Upper lobe of left lung (tissue), 6 donors: ENCODE results near the gene SRSF2. TPM values are rescaled to one million over a fixed set of nuclear protein-coding genes. Genes with fewer than 3 reads are reported as not detected.

Experiments
- ATAC-seq, 2 donors: fragments of 200-7000 bp; cut with Tn5 transposase; one replicate each; pipeline ENCODE4 v1.9.1; 2022; ENCODE audit warnings: mild to moderate bottlenecking in 2 of 2, moderate library complexity in 2 of 2; ENCODE audit not compliant: low FRiP score in 2 of 2
- DNase-seq, 2 donors: peaks; one replicate each; pipeline ENCODE4 v3.0.0-alpha.2; 2019 to 2020
- H3K27ac ChIP-seq, 4 donors: fragments of 200-600 bp; sonication (generic); one replicate each; pipeline ENCODE4 v1.5.1; 2016 to 2019
- H3K27me3 ChIP-seq, 4 donors: fragments of 200-600 bp; sonication (generic); one replicate each; pipeline ENCODE4 v1.5.1; 2017 to 2019
- H3K36me3 ChIP-seq, 4 donors: fragments of 200-600 bp; sonication (generic); one replicate each; pipeline ENCODE4 v1.5.1; 2016 to 2019
- H3K4me1 ChIP-seq, 4 donors: fragments of 200-600 bp; sonication (generic); one replicate each; pipeline ENCODE4 v1.5.1; 2018 to 2019
- H3K4me3 ChIP-seq, 4 donors: fragments of 200-600 bp; sonication (generic); one replicate each; pipeline ENCODE4 v1.5.1; 2017 to 2019; ENCODE audit warnings: mild to moderate bottlenecking in 2 of 4, moderate library complexity in 1 of 4
- H3K9me3 ChIP-seq, 4 donors: fragments of 200-600 bp; sonication (generic); one replicate each; pipeline ENCODE4 v1.5.1; 2018 to 2019
- EP300 ChIP-seq, 4 donors: sonication (generic); formaldehyde crosslinking; IDR thresholded peaks; one replicate each; pipeline ENCODE4 v1.5.1; 2017; ENCODE audit warnings: antibody characterized with exemption in 4 of 4, control low read depth in 2 of 4
- POLR2A ChIP-seq, 4 donors: fragments of 450-650 bp; IDR thresholded peaks; one replicate each; pipeline ENCODE4 v1.5.1; 2016 to 2017; ENCODE audit warnings: antibody characterized with exemption in 4 of 4, mild to moderate bottlenecking in 2 of 4
- POLR2AphosphoS5 ChIP-seq, 2 donors: sonication (generic); formaldehyde crosslinking; IDR thresholded peaks; one replicate each; pipeline ENCODE4 v1.5.1; 2017; ENCODE audit warnings: antibody characterized with exemption in 2 of 2
- WGBS, 2 donors: methylation state at CpG; one replicate each; pipeline ENCODE4 v1.1.5; 2017 to 2018; 5-methylcytosine and 5-hydroxymethylcytosine counted together
- total RNA-seq, 6 donors: library from RNA; depleted of rRNA in 4 of 6; stranded (reverse); fragments of >200 nt in 4 of 6; gene quantifications; one replicate each; pipeline versions ENCODE4 v1.1.0 to v1.2.1, GENCODE V29; 2016 to 2021
- TF ChIP-seq, protein P1 (sequence below), 6 experiments: fragments of 450-650 bp in 4 of 6; fragments of 200-600 bp in 2 of 6; sonication (generic) in 2 of 6; IDR thresholded peaks; one replicate each; pipeline ENCODE4 v1.5.1; 2016 to 2019; ENCODE audit warnings: antibody characterized with exemption in 6 of 6
- donor health status: DM: no; HTN: no; CAD: no; lungs with moderate emphysema.
- donor health status: DM: no; HTN: yes; CAD: no; lungs with severe emphysema.

Gene SRSF2
- total RNA-seq, 6 donors from 2014 or later, result 133 to 454 (median 211) TPM

GRCh38 chr17:76716146-76716838 is 20.8 kb downstream of the SRSF2 start:
- H3K9me3 ChIP-seq, result no peaks in the 10 kb centered on the region
- H3K4me3 ChIP-seq, result no peak overlapping the region
- H3K4me1 ChIP-seq, result peaks cover 28 to 40% (median 32%) of the 10 kb centered on the region in 4 donors
- DNase-seq (peak in 1 of 2 donors; percentile 87), ATAC-seq (peak; percentile 83 to 90)
- 41 to 61% methylated on average over 13 of the region's 13 CpGs for WGBS, 2 donors
- peak overlapping the region; percentile 75 to 89 (median 84) for H3K27ac ChIP-seq
- peak in 1 of 4 donors; percentile 33 for TF ChIP-seq POLR2A (IDR thresholded peaks at IDR 0.05)
- TF ChIP-seq POLR2AphosphoS5 (IDR thresholded peaks at IDR 0.05), result peak; percentile 86 to 92
- TF ChIP-seq, protein P1, sequence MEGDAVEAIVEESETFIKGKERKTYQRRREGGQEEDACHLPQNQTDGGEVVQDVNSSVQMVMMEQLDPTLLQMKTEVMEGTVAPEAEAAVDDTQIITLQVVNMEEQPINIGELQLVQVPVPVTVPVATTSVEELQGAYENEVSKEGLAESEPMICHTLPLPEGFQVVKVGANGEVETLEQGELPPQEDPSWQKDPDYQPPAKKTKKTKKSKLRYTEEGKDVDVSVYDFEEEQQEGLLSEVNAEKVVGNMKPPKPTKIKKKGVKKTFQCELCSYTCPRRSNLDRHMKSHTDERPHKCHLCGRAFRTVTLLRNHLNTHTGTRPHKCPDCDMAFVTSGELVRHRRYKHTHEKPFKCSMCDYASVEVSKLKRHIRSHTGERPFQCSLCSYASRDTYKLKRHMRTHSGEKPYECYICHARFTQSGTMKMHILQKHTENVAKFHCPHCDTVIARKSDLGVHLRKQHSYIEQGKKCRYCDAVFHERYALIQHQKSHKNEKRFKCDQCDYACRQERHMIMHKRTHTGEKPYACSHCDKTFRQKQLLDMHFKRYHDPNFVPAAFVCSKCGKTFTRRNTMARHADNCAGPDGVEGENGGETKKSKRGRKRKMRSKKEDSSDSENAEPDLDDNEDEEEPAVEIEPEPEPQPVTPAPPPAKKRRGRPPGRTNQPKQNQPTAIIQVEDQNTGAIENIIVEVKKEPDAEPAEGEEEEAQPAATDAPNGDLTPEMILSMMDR (IDR thresholded peaks at IDR 0.05), result no peak
- TF ChIP-seq EP300 (IDR thresholded peaks at IDR 0.05), result peak in 1 of 4 donors; percentile 61
- no peaks in the 10 kb centered on the region for H3K27me3 ChIP-seq
- peaks cover 30 to 82% (median 64%) of the 10 kb centered on the region in 4 donors for H3K36me3 ChIP-seq

DNA sequence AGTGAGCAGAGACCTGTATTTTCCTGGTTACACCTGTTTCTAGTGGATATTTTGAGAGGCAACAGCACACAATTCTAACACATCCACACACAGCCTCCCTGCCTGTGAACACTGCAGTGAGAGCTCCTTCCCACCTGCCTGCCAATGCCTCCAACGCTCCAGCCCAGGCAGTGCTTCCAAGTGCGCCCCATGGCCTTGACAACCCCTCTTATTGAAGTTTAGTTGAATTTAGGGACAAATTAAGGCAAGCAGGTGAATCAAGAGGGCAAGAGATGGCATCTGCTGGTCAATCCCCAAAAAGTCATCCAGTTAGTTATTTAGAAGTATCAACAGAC is 21.7 kb downstream of the SRSF2 start:
- Histone ChIP-seq H3K9me3 (no peaks in the 10 kb centered on the region), H3K36me3 (peaks cover 22 to 73% (median 56%) of the 10 kb centered on the region in 4 donors), H3K4me1 (peaks cover 32 to 44% (median 36%) of the 10 kb centered on the region in 4 donors), H3K27ac (peak overlapping the region; percentile 75 to 89 (median 84)), H3K27me3 (no peaks in the 10 kb centered on the region), H3K4me3 (no peak overlapping the region)
- no peak for ATAC-seq
- WGBS, 2 donors, result 90 to 92% methylated on average over 2 of the region's 2 CpGs
- DNase-seq, result no peak
- TF ChIP-seq POLR2AphosphoS5 (IDR thresholded peaks at IDR 0.05) (no peak), EP300 (IDR thresholded peaks at IDR 0.05) (no peak), POLR2A (IDR thresholded peaks at IDR 0.05) (no peak)
- TF ChIP-seq, protein P1 (IDR thresholded peaks at IDR 0.05), result no peak

- ATAC-seq, result peak in 1 of 2 donors; percentile 35
These were observed 22.2 kb downstream of the SRSF2 start for GRCh38 chr17:76714822-76715495.

DNA sequence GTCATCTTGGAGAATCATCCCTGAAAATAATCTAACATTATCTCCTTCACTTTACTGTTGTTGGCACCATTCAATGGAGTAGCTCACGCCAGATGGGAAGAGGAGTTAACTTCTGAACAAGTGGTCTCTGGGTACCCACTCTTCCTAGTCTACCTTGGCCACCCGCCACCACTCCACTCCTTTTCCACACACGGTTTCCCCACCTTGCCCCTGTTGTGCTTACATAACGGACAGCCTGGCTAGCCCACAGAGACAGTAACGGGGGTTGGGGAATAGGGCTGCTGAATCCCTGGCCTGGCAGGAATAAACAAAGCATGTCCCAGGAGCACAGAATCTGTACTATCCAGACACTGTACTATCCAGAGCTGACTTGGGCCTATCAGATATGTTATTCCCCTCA is 22.8 kb downstream of the SRSF2 start:
- no peaks in the 10 kb centered on the region for H3K27me3 ChIP-seq
- no peaks in the 10 kb centered on the region for H3K9me3 ChIP-seq
- WGBS, 2 donors, result 69 to 80% methylated on average over 5 of the region's 5 CpGs
- no peak for DNase-seq
- no peak for ATAC-seq
- H3K4me1 ChIP-seq, result peaks cover 34 to 54% (median 42%) of the 10 kb centered on the region in 4 donors
- TF ChIP-seq POLR2AphosphoS5 (IDR thresholded peaks at IDR 0.05) (no peak), EP300 (IDR thresholded peaks at IDR 0.05) (no peak), POLR2A (IDR thresholded peaks at IDR 0.05) (no peak)
- TF ChIP-seq, protein P1 (IDR thresholded peaks at IDR 0.05), result no peak
- peaks cover 12 to 62% (median 44%) of the 10 kb centered on the region in 4 donors for H3K36me3 ChIP-seq
- H3K4me3 ChIP-seq, result no peak overlapping the region
- H3K27ac ChIP-seq, result peak overlapping the region in 2 of 4 donors; percentile 82 to 85

More at GRCh38 chr17:76714822-76715495, 22.2 kb downstream of the SRSF2 start:
- no peaks in the 10 kb centered on the region for H3K27me3 ChIP-seq
- 17 to 18% methylated on average over 4 of the region's 4 CpGs for WGBS, 2 donors
- peaks cover 18 to 68% (median 51%) of the 10 kb centered on the region in 4 donors for H3K36me3 ChIP-seq
- DNase-seq, result peak in 1 of 2 donors; percentile 63
- peaks cover 34 to 48% (median 38%) of the 10 kb centered on the region in 4 donors for H3K4me1 ChIP-seq
- H3K9me3 ChIP-seq, result no peaks in the 10 kb centered on the region
- H3K4me3 ChIP-seq, result no peak overlapping the region
- H3K27ac ChIP-seq, result peak overlapping the region; percentile 75 to 89 (median 84)
- no peak for TF ChIP-seq EP300 (IDR thresholded peaks at IDR 0.05)
- TF ChIP-seq, protein P1 (IDR thresholded peaks at IDR 0.05), result peak; percentile 52 to 75 (median 63)
